H9 (cell line): ENCODE results near the gene TAGLN2. TPM values are rescaled to one million over a fixed set of nuclear protein-coding genes. Genes with fewer than 3 reads are reported as not detected.
A peak's percentile ranks its signal among the peaks of the same experiment; 100 is the strongest.

Experiments
- DNase-seq: peaks from one replicate; pipeline ENCODE4 v3.0.0-alpha.2; 2017
- H2AFZ ChIP-seq: one replicate; pipeline ENCODE4 v1.6.1; 2013; ENCODE audit warnings: mild to moderate bottlenecking, low read length, control low read depth, moderate library complexity
- H2AK5ac ChIP-seq: 2 replicates; pipeline ENCODE4 v1.6.1; 2013; ENCODE audit warnings: low read length, control low read depth, mixed read lengths; ENCODE audit not compliant: insufficient read length
- H2BK120ac ChIP-seq: one replicate; pipeline ENCODE4 v1.6.1; 2013; ENCODE audit warnings: low read depth, mild to moderate bottlenecking, low read length, control low read depth, inconsistent platforms; ENCODE audit not compliant: poor library complexity, severe bottlenecking
- H2BK12ac ChIP-seq: 2 replicates; pipeline ENCODE4 v1.6.1; 2013; ENCODE audit warnings: low read length, control low read depth, mixed read lengths, low read depth; ENCODE audit not compliant: insufficient read length
- H2BK15ac ChIP-seq: 2 replicates; pipeline ENCODE4 v1.6.1; 2013; ENCODE audit warnings: low read depth, low read length, control low read depth
- H2BK20ac ChIP-seq: one replicate; pipeline ENCODE4 v1.6.1; 2013; ENCODE audit warnings: low read depth, mild to moderate bottlenecking, low read length, control low read depth, inconsistent platforms; ENCODE audit not compliant: poor library complexity, severe bottlenecking
- H2BK5ac ChIP-seq: 2 replicates; pipeline ENCODE4 v1.6.1; 2013; ENCODE audit warnings: low read length, control low read depth, mixed read lengths; ENCODE audit not compliant: insufficient read length
- H3K14ac ChIP-seq: 2 replicates; pipeline ENCODE4 v1.6.1; 2013; ENCODE audit warnings: low read length, control low read depth; ENCODE audit not compliant: insufficient read depth
- H3K18ac ChIP-seq: 2 replicates; pipeline ENCODE4 v1.6.1; 2013; ENCODE audit warnings: low read depth, mild to moderate bottlenecking, mixed read lengths, low read length, control low read depth; ENCODE audit not compliant: insufficient read length
- H3K23ac ChIP-seq: 2 replicates; pipeline ENCODE4 v1.6.1; 2013; ENCODE audit warnings: low read length, control low read depth, mixed read lengths, low read depth; ENCODE audit not compliant: insufficient read length
- H3K23me2 ChIP-seq: 2 replicates; pipeline ENCODE4 v1.6.1; 2013; ENCODE audit warnings: low read depth, mild to moderate bottlenecking, mixed read lengths, low read length, control low read depth; ENCODE audit not compliant: insufficient read length, poor library complexity, severe bottlenecking
- H3K27ac ChIP-seq: 2 replicates; pipeline ENCODE4 v1.5.1; 2013; ENCODE audit warnings: low read length, control low read depth, mixed read lengths, low read depth; ENCODE audit not compliant: insufficient read length
- H3K27me3 ChIP-seq: 2 replicates; pipeline ENCODE4 v1.6.1; 2013; ENCODE audit warnings: low read length, control low read depth, inconsistent platforms; ENCODE audit not compliant: insufficient read depth
- H3K4ac ChIP-seq: 2 replicates; pipeline ENCODE4 v1.6.1; 2013; ENCODE audit warnings: low read depth, mild to moderate bottlenecking, control low read depth, inconsistent platforms, low read length, moderate library complexity
- H3K4me1 ChIP-seq: 2 replicates; pipeline ENCODE4 v1.6.1; 2013; ENCODE audit warnings: low read length, control low read depth, inconsistent platforms; ENCODE audit not compliant: insufficient read depth
- H3K4me2 ChIP-seq: 2 replicates; pipeline ENCODE4 v1.6.1; 2013; ENCODE audit warnings: low read length, control low read depth, mixed read lengths; ENCODE audit not compliant: insufficient read length, insufficient read depth
- H3K56ac ChIP-seq: 2 replicates; pipeline ENCODE4 v1.6.1; 2013; ENCODE audit warnings: low read depth, mild to moderate bottlenecking, mixed read lengths, low read length, control low read depth; ENCODE audit not compliant: insufficient read length
- H3K79me1 ChIP-seq: 2 replicates; pipeline ENCODE4 v1.6.1; 2013; ENCODE audit warnings: low read depth, mild to moderate bottlenecking, moderate library complexity, low read length, control low read depth, inconsistent platforms; ENCODE audit not compliant: insufficient read depth, poor library complexity, severe bottlenecking
- H3K79me2 ChIP-seq: 2 replicates; pipeline ENCODE4 v1.6.1; 2013; ENCODE audit warnings: low read length, control low read depth, inconsistent platforms; ENCODE audit not compliant: insufficient read depth
- H3K9ac ChIP-seq: 2 replicates; pipeline ENCODE4 v1.6.1; 2013; ENCODE audit warnings: low read length, control low read depth, mixed read lengths; ENCODE audit not compliant: insufficient read length; ENCODE audit errors: extremely low read depth
- H3K9me3 ChIP-seq: one replicate; pipeline ENCODE4 v1.6.1; 2013; ENCODE audit warnings: low read depth, low read length, inconsistent platforms; ENCODE audit not compliant: control insufficient read depth
- H3T11ph ChIP-seq: one replicate; pipeline ENCODE4 v1.6.1; 2013; ENCODE audit warnings: mild to moderate bottlenecking, low read length, control low read depth, inconsistent platforms
- H4K20me1 ChIP-seq: one replicate; pipeline ENCODE4 v1.6.1; 2013; ENCODE audit not compliant: control insufficient read depth, insufficient read length, insufficient read depth
- H4K5ac ChIP-seq: 2 replicates; pipeline ENCODE4 v1.6.1; 2013; ENCODE audit warnings: low read depth, mild to moderate bottlenecking, mixed read lengths, low read length, control low read depth; ENCODE audit not compliant: insufficient read length
- H4K8ac ChIP-seq: replicated peaks from 2 replicates; pipeline ENCODE4 v1.6.1; 2013; ENCODE audit warnings: low read length, control low read depth, mixed read lengths, low read depth; ENCODE audit not compliant: insufficient read length
- H4K91ac ChIP-seq: 2 replicates; pipeline ENCODE4 v1.6.1; 2013; ENCODE audit warnings: low read depth, mild to moderate bottlenecking, moderate library complexity, mixed read lengths, low read length, control low read depth; ENCODE audit not compliant: insufficient read length
- H3K27ac Mint-ChIP-seq, 3 experiments: 2 replicates in 2 of 3; 3 replicates in 1 of 3; pipeline ENCODE4 v1.8.0; 2020 to 2021; ENCODE audit warnings: mixed read lengths in 3 of 3, mild to moderate bottlenecking in 1 of 3, moderate library complexity in 1 of 3
- H3K27me3 Mint-ChIP-seq: 2 replicates; pipeline ENCODE4 v1.8.0; 2021; ENCODE audit warnings: low read depth, mild to moderate bottlenecking, moderate library complexity, mixed read lengths
- H3K36me3 Mint-ChIP-seq, 3 experiments: 2 replicates in 2 of 3; 3 replicates in 1 of 3; pipeline ENCODE4 v1.8.0; 2020 to 2021; ENCODE audit warnings: low read depth in 3 of 3, mixed read lengths in 3 of 3; ENCODE audit not compliant: insufficient read depth in 1 of 3
- H3K4me1 Mint-ChIP-seq, 2 experiments: 2 replicates each; pipeline ENCODE4 v1.8.0; 2020; ENCODE audit warnings: mixed read lengths in 2 of 2
- H3K4me3 Mint-ChIP-seq, 2 experiments: 2 replicates in 1 of 2; 3 replicates in 1 of 2; pipeline ENCODE4 v1.8.0; 2020 to 2021; ENCODE audit warnings: mild to moderate bottlenecking in 2 of 2, mixed read lengths in 2 of 2, moderate library complexity in 1 of 2
- H3K9me3 Mint-ChIP-seq, 2 experiments: 2 replicates in 1 of 2; 3 replicates in 1 of 2; pipeline ENCODE4 v1.8.0; 2020; ENCODE audit warnings: mild to moderate bottlenecking in 2 of 2, mixed read lengths in 2 of 2, moderate library complexity in 1 of 2
- CTCF ChIP-seq: fragments of 200-600 bp; sonication (generic); conservative IDR thresholded peaks from 3 replicates; pipeline ENCODE4 v1.8.0; 2021; ENCODE audit warnings: antibody characterized with exemption, mild to moderate bottlenecking
- WGBS: extraction: QIAGEN DNeasy Blood & Tissue Kit; methylation state at CpG from one replicate; pipeline ENCODE4 v1.1.7; 2013; ENCODE audit warnings: missing lambda C conversion rate, low lambda C conversion rate, mixed read lengths; ENCODE audit not compliant: insufficient read length; ENCODE audit errors: extremely low coverage; 5-methylcytosine and 5-hydroxymethylcytosine counted together
- total RNA-seq: library from RNA; stranded (reverse); gene quantifications from 2 replicates; pipeline ENCODE4 v1.2.1, GENCODE V29; 2021

TAGLN2 gene
- total RNA-seq, 1 experiment from 2014 or later = 76.7 TPM

- Mint-ChIP-seq H3K27me3 (peaks cover 6% of the 10 kb centered on the region; the same call in 1 of the 2 replicates), H3K4me3 (no peak overlapping the region), H3K36me3 (no peaks in the 10 kb centered on the region), H3K4me1 (peaks cover 20 to 22% of the 10 kb centered on the region in 2 experiments), H3K27ac (no peak overlapping the region), H3K9me3 (no peaks in the 10 kb centered on the region)
- Histone ChIP-seq H3K79me2 (no peaks in the 10 kb centered on the region), H2BK20ac (no peak overlapping the region), H2BK5ac (no peak overlapping the region), H2BK15ac (no peak overlapping the region), H3K23me2 (no peaks in the 10 kb centered on the region), H2AK5ac (no peak overlapping the region), H3K9me3 (no peaks in the 10 kb centered on the region), H3K27ac (no peak overlapping the region), H3K27me3 (no peaks in the 10 kb centered on the region), H3K79me1 (no peaks in the 10 kb centered on the region), H3K14ac (no peak overlapping the region; the same call in 1 of the 2 replicates), H4K8ac (no peak overlapping the region), H3T11ph (no peak overlapping the region), H3K56ac (no peak overlapping the region), H4K20me1 (peaks cover 2% of the 10 kb centered on the region), H3K4ac (no peak overlapping the region), H3K23ac (no peak overlapping the region), H2BK12ac (no peak overlapping the region), H3K18ac (no peak overlapping the region), H4K91ac (no peak overlapping the region), H4K5ac (no peak overlapping the region), H2AFZ (no peak overlapping the region), H3K4me2 (no peak overlapping the region), H2BK120ac (no peak overlapping the region), H3K4me1 (no peaks in the 10 kb centered on the region), H3K9ac (no peak overlapping the region)
- DNase-seq = peak; percentile 13
- no peak for TF ChIP-seq CTCF
- whole genome bisulfite sequencing = no CpG with 5 or more reads among the region's 15 CpGs
Observed at GRCh38 chr1:159961636-159962035, 36.3 kb upstream of the TAGLN2 start.
